ENCODE data around the gene ZNF24. TPM values are rescaled to one million over a fixed set of nuclear protein-coding genes. Genes with fewer than 3 reads are reported as not detected.

ZNF24 gene
- total RNA-seq, 1 experiment from 2014 or later: 46.8 TPM

GRCh38 chr18:35355140-35355618 lies 11.0 kb upstream of the ZNF24 start:
- no TSS peak for BruUV-seq (replicated peaks)
- POLR2A ChIA-PET: interaction anchor here (0.5 to 0.8 kb wide), 3 partner anchors 10 to 488 kb away, joined by 3 to 6 read pairs (median 4); no protein-coding TSS in a partner anchor
- intact Hi-C loops (cut with micrococcal nuclease; ENCODE audit: unreplicated experiment) (no loop called here), in situ Hi-C loops (cut with HindIII; ENCODE audit: low pct_unique_long_range_greater_than_20kb, low sequenced_read_pairs) (no loop called here)
- H3K4me3 ChIP-seq (ENCODE audit: low read depth in 2 of 2, low read length in 2 of 2): peak overlapping the region in 1 of 2 experiments; percentile 34; a peak in 1 of 4 replicates
- peaks cover 4% of the 10 kb centered on the region; the same call in 1 of the 2 replicates for H3K9me3 ChIP-seq (ENCODE audit: control insufficient read depth, insufficient read depth, low read depth, low read length)
- DNase-seq (ENCODE audit: low read depth, low spot score) (peak; percentile 59), ATAC-seq (peak; percentile 99)
- no peaks in the 10 kb centered on the region; the same call in 1 of the 2 replicates for H3K4me1 ChIP-seq (ENCODE audit: control insufficient read depth, insufficient read depth, low read length)
- H3K36me3 ChIP-seq (ENCODE audit: control insufficient read depth, insufficient read depth, low read length): no peaks in the 10 kb centered on the region
- H3K27ac ChIP-seq (ENCODE audit: low read length): no peak overlapping the region
- CTCF ChIA-PET: interaction anchor here (1.2 kb wide), 1 partner anchor 9 kb away, joined by 14 read pairs; no protein-coding TSS in a partner anchor
- H3K27me3 ChIP-seq (ENCODE audit: control insufficient read depth, insufficient read depth, low read length): no peaks in the 10 kb centered on the region
- no peak for TF ChIP-seq POLR2AphosphoS5 (IDR thresholded peaks at IDR 0.05; ENCODE audit: low read depth, low read length)
- TF ChIP-seq CTCF (IDR thresholded peaks at IDR 0.05): peak; percentile 78

- no TSS peak for BruUV-seq (replicated peaks)
- no peak for ATAC-seq
- Histone ChIP-seq H3K36me3 (ENCODE audit: control insufficient read depth, insufficient read depth, low read length) (no peaks in the 10 kb centered on the region), H3K4me1 (ENCODE audit: control insufficient read depth, insufficient read depth, low read length) (no peaks in the 10 kb centered on the region; the same call in 1 of the 2 replicates), H3K9me3 (ENCODE audit: control insufficient read depth, insufficient read depth, low read depth, low read length) (peaks cover 4% of the 10 kb centered on the region; the same call in 1 of the 2 replicates), H3K4me3 (ENCODE audit: low read depth in 2 of 2, low read length in 2 of 2) (no peak overlapping the region), H3K27me3 (ENCODE audit: control insufficient read depth, insufficient read depth, low read length) (no peaks in the 10 kb centered on the region), H3K27ac (ENCODE audit: low read length) (no peak overlapping the region)
- in situ Hi-C loops (cut with HindIII; ENCODE audit: low pct_unique_long_range_greater_than_20kb, low sequenced_read_pairs): no loop called here
- TF ChIP-seq CTCF (IDR thresholded peaks at IDR 0.05) (no peak), TCF7L2 (IDR thresholded peaks at IDR 0.05; ENCODE audit: low read depth, low read length) (no peak), POLR2AphosphoS5 (IDR thresholded peaks at IDR 0.05; ENCODE audit: low read depth, low read length) (no peak), SIN3A (IDR thresholded peaks at IDR 0.05; ENCODE audit: borderline replicate concordance, insufficient read depth, low read depth, low read length) (no peak), REST (IDR thresholded peaks at IDR 0.05; ENCODE audit: insufficient read depth in 1 of 2, low read depth in 2 of 2, low read length in 1 of 2) (no peak)
- ChIA-PET CTCF (no interaction called here), POLR2A (no interaction called here)
- intact Hi-C loops (cut with micrococcal nuclease; ENCODE audit: unreplicated experiment): no loop called here
- no peak for DNase-seq (ENCODE audit: low read depth, low spot score)
These were observed 8.6 kb upstream of the ZNF24 start for GRCh38 chr18:35352778-35353177.

All from Panc1 (cell line).